Measurements from ENCODE around the gene PLXNA2.
A peak's percentile ranks its signal among the peaks of the same experiment; 100 is the strongest.

PLXNA2 gene

DNA sequence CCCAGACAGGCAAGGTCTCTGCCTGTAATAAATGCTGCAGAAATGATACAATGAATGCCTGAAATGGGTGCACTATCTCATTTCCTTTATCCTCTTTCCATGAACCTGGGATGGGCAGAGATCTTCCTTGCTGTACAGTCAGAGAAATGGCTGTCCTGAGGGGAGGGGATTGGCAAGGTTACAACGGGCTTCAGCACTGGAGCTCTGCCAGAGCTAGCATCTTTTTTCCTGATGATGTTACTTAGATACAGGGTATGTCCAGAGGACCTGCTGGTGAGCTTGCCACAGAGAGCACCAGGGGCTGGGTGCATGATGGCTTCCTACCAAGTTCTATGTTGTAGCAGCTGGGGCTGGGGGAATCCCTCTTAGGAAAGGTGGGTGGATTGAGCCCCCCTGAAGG lies 115.1 kb downstream of the PLXNA2 start (continued):
- no peak for TF ChIP-seq PATZ1 (CRISPR knock-in tag; IDR thresholded peaks at IDR 0.05; ENCODE audit: borderline replicate concordance)
- no peak for TF ChIP-seq ZNF565 (CRISPR knock-in tag; conservative IDR thresholded peaks at IDR 0.05; ENCODE audit: low read depth)
- no peak for TF ChIP-seq PPARA (CRISPR knock-in tag; IDR thresholded peaks at IDR 0.05; ENCODE audit: borderline replicate concordance)
- TF ChIP-seq BACH2 (CRISPR knock-in tag; IDR thresholded peaks at IDR 0.05; ENCODE audit: borderline replicate concordance), result no peak

- no peak for TF ChIP-seq BACH2 (CRISPR knock-in tag; IDR thresholded peaks at IDR 0.05; ENCODE audit: borderline replicate concordance)
- no peak for ATAC-seq
Observed at GRCh38 chr1:208127792-208128529, 116.2 kb downstream of the PLXNA2 start.

DNA sequence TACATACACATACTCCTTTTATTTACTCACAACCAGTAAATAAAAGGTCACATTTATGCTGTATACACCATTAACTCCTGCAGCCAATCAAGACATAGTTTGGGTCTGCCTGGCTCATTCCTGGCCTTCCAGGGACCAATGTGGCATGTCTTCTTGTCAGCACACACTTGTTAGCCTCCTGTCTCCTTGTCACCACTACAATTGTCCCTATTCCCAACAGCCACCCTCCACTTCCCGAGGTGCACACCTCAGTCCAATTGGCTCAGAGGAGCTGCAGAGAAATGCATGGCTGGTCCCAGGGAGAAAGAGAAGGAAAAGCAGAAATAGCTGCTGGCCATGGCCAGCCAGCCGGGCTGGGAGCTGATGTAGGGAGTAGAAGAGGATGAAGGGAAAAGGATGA lies 116.9 kb downstream of the PLXNA2 start:
- ATAC-seq, result no peak
- TF ChIP-seq OSR1 (CRISPR knock-in tag; IDR thresholded peaks at IDR 0.05) (no peak), BACH2 (CRISPR knock-in tag; IDR thresholded peaks at IDR 0.05; ENCODE audit: borderline replicate concordance) (no peak), ZNF8 (CRISPR knock-in tag; IDR thresholded peaks at IDR 0.05) (no peak), TSHZ2 (CRISPR knock-in tag; IDR thresholded peaks at IDR 0.05) (no peak), ZNF565 (CRISPR knock-in tag; conservative IDR thresholded peaks at IDR 0.05; ENCODE audit: low read depth) (no peak), ARNTL (CRISPR knock-in tag; IDR thresholded peaks at IDR 0.05; ENCODE audit: borderline replicate concordance, low read depth) (no peak), ZFP30 (CRISPR knock-in tag; IDR thresholded peaks at IDR 0.05) (no peak)

GRCh38 chr1:208126108-208126507 lies 118.1 kb downstream of the PLXNA2 start:
- TF ChIP-seq RARB (CRISPR knock-in tag; IDR thresholded peaks at IDR 0.05), result no peak
- no peak for ATAC-seq

DNA sequence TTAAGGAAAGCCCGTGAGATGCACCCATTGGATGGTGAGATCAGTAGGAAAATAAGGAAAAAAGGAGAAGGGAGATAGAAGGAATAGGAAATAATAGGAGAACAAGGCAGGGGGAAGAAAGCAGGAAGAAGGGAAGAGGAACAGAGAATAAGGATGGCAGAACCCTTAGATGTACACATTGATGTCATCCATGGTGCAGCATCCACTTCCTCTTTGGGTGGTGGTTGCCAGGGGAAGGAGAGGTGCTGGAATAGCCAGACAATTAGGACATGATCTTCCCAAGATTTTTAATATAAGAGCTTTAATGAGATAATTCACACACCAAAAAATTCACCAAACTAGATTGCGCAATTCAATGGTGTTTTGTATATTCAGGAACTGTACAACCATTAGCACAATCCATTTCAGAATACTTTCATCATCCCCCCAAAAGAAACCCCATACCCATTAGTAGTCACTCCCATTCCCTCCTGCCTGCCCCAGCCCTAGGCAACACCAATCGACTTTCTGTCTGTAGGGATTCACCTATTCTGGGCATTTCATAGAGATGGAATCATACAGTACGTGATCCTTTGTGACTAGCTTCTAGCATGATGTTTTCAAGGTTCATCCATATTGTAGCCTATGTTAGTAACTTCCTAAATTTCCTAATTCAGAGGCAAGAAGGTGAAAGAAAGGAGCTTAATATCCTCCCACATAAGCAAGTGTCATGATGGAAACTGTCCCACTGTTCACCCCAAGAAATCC lies 121.4 kb downstream of the PLXNA2 start:
- no peak for ATAC-seq
- no peak for TF ChIP-seq ZFP3 (CRISPR knock-in tag; IDR thresholded peaks at IDR 0.05)
- no peak for TF ChIP-seq PPARA (CRISPR knock-in tag; IDR thresholded peaks at IDR 0.05; ENCODE audit: borderline replicate concordance)

GRCh38 chr1:208121813-208122364 lies 122.3 kb downstream of the PLXNA2 start:
- no peak for ATAC-seq
- no peak for TF ChIP-seq OSR1 (CRISPR knock-in tag; IDR thresholded peaks at IDR 0.05)
- TF ChIP-seq TCF4 (CRISPR knock-in tag; IDR thresholded peaks at IDR 0.05; ENCODE audit: borderline replicate concordance), result 0 out of 2 replicates have a peak, but pooled peaks have one; percentile 30

DNA sequence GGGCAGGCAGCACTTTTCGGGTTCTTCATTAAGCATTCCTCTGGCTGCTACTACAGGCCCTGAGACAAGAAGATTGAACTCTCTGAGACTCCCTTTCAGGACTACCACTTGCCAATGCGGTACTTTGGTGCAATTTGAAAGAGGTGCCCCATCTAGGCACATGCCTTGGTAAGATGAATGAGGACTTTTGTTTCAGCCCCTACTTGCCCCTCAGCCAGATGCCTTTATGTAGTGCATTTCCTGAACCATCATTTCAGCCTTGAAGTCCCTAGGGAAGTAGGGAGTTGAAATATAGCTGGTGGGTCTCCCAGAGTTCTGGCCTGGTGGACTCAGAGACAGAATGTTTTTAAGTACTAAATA lies 123.8 kb downstream of the PLXNA2 start:
- no peak for ATAC-seq
- TF ChIP-seq OSR1 (CRISPR knock-in tag; IDR thresholded peaks at IDR 0.05) (no peak), ZNF8 (CRISPR knock-in tag; IDR thresholded peaks at IDR 0.05) (no peak), SNAI2 (CRISPR knock-in tag; IDR thresholded peaks at IDR 0.05) (no peak), ZC3H10 (CRISPR knock-in tag; IDR thresholded peaks at IDR 0.05) (no peak), TCF4 (CRISPR knock-in tag; IDR thresholded peaks at IDR 0.05; ENCODE audit: borderline replicate concordance) (no peak), ZNF70 (CRISPR knock-in tag; IDR thresholded peaks at IDR 0.05) (no peak), GLIS3 (CRISPR knock-in tag; IDR thresholded peaks at IDR 0.05) (no peak), ISL1 (CRISPR knock-in tag; IDR thresholded peaks at IDR 0.05) (no peak), TSHZ2 (CRISPR knock-in tag; IDR thresholded peaks at IDR 0.05) (no peak), ZFP3 (CRISPR knock-in tag; IDR thresholded peaks at IDR 0.05) (no peak)
- TF ChIP-seq, protein P1, sequence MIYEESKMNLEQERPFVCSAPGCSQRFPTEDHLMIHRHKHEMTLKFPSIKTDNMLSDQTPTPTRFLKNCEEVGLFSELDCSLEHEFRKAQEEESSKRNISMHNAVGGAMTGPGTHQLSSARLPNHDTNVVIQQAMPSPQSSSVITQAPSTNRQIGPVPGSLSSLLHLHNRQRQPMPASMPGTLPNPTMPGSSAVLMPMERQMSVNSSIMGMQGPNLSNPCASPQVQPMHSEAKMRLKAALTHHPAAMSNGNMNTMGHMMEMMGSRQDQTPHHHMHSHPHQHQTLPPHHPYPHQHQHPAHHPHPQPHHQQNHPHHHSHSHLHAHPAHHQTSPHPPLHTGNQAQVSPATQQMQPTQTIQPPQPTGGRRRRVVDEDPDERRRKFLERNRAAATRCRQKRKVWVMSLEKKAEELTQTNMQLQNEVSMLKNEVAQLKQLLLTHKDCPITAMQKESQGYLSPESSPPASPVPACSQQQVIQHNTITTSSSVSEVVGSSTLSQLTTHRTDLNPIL (CRISPR knock-in tag; IDR thresholded peaks at IDR 0.05; ENCODE audit: low read depth), result no peak
- TF ChIP-seq, protein P2, sequence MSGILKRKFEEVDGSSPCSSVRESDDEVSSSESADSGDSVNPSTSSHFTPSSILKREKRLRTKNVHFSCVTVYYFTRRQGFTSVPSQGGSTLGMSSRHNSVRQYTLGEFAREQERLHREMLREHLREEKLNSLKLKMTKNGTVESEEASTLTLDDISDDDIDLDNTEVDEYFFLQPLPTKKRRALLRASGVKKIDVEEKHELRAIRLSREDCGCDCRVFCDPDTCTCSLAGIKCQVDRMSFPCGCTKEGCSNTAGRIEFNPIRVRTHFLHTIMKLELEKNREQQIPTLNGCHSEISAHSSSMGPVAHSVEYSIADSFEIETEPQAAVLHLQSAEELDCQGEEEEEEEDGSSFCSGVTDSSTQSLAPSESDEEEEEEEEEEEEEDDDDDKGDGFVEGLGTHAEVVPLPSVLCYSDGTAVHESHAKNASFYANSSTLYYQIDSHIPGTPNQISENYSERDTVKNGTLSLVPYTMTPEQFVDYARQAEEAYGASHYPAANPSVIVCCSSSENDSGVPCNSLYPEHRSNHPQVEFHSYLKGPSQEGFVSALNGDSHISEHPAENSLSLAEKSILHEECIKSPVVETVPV (CRISPR knock-in tag; IDR thresholded peaks at IDR 0.05), result no peak
